Fibroblast of lung (primary cell): ENCODE measurements around the gene CTSW. TPM values are rescaled to one million over a fixed set of nuclear protein-coding genes. Genes with fewer than 3 reads are reported as not detected.

Source experiments
- DNase-seq, 2 donors: peaks; one replicate each; pipeline versions ENCODE4 v3.0.0 to v3.0.0-alpha.2; 2010; ENCODE audit warnings: low read depth in 2 of 2
- H2AFZ ChIP-seq: 2 replicates; pipeline ENCODE4 v1.5.1; 2012; ENCODE audit warnings: low read length, control low read depth, inconsistent platforms
- H3K27ac ChIP-seq: 2 replicates; pipeline ENCODE4 v1.5.1; 2011; ENCODE audit warnings: low read length, control low read depth; ENCODE audit not compliant: insufficient read depth
- H3K27me3 ChIP-seq: 2 replicates; pipeline ENCODE4 v1.5.1; 2011; ENCODE audit warnings: mild to moderate bottlenecking, low read length; ENCODE audit not compliant: control insufficient read depth, insufficient read depth
- H3K36me3 ChIP-seq: 2 replicates; pipeline ENCODE4 v1.5.1; 2011; ENCODE audit warnings: low read length; ENCODE audit not compliant: control insufficient read depth, insufficient read depth
- H3K4me1 ChIP-seq: 2 replicates; pipeline ENCODE4 v1.5.1; 2011; ENCODE audit warnings: low read length; ENCODE audit not compliant: control insufficient read depth, insufficient read depth; ENCODE audit errors: extremely low read depth
- H3K4me2 ChIP-seq: 2 replicates; pipeline ENCODE4 v1.5.1; 2011; ENCODE audit warnings: low read length, control low read depth; ENCODE audit not compliant: insufficient read depth; ENCODE audit errors: extremely low read depth
- H3K4me3 ChIP-seq, 4 experiments: fragments of 200-600 bp in 1 of 4; sonication (generic) in 1 of 4; replicated peaks in 1 of 4; 2 replicates each; pipeline ENCODE4 v1.5.1; 2011 to 2016; ENCODE audit warnings: low read length in 4 of 4, low read depth in 3 of 4, mild to moderate bottlenecking in 3 of 4, control low read depth in 2 of 4, inconsistent platforms in 1 of 4, mixed read lengths in 1 of 4; ENCODE audit not compliant: insufficient read depth in 1 of 4; ENCODE audit errors: control extremely low read depth in 1 of 4
- H3K79me2 ChIP-seq: 2 replicates; pipeline ENCODE4 v1.5.1; 2012; ENCODE audit warnings: mild to moderate bottlenecking, low read length, inconsistent platforms; ENCODE audit not compliant: control insufficient read depth, insufficient read depth
- H3K9ac ChIP-seq: 2 replicates; pipeline ENCODE4 v1.5.1; 2011; ENCODE audit warnings: mild to moderate bottlenecking, low read length, control low read depth; ENCODE audit not compliant: insufficient read depth
- H3K9me3 ChIP-seq: 2 replicates; pipeline ENCODE4 v1.5.1; 2012; ENCODE audit warnings: low read depth, low read length; ENCODE audit not compliant: control insufficient read depth, insufficient read depth
- H4K20me1 ChIP-seq: 2 replicates; pipeline ENCODE4 v1.5.1; 2011; ENCODE audit warnings: low read length; ENCODE audit not compliant: control insufficient read depth, insufficient read depth; ENCODE audit errors: extremely low read depth
- EZH2 ChIP-seq: IDR thresholded peaks from 2 replicates; pipeline ENCODE4 v1.5.1; 2012; ENCODE audit warnings: low read length, control low read depth, mild to moderate bottlenecking; ENCODE audit errors: missing control alignments
- polyA plus RNA-seq, 2 donors: library from polyadenylated mRNA; depleted of rRNA in 1 of 2; stranded (reverse) in 1 of 2; unstranded in 1 of 2; fragments of >200 nt; gene quantifications; 2 replicates each; pipeline ENCODE4 v1.2.1, GENCODE V29; 2011 to 2012; ENCODE audit warnings: missing spikeins in 1 of 2
- total RNA-seq: library from RNA; depleted of rRNA; stranded (reverse); fragments of >200 nt; gene quantifications from 2 replicates; pipeline ENCODE4 v1.2.1, GENCODE V29; 2014
- TF ChIP-seq, protein P1 (sequence below), 2 donors: IDR thresholded peaks in 1 of 2; conservative IDR thresholded peaks in 1 of 2; 1 replicate in 1 of 2; 2 replicates in 1 of 2; pipeline ENCODE4 v1.5.1; 2011 to 2012; ENCODE audit warnings: low read length in 2 of 2, control low read depth in 1 of 2, inconsistent platforms in 1 of 2, low read depth in 1 of 2, mild to moderate bottlenecking in 1 of 2

The CTSW gene
- total and polyA plus RNA-seq, 2 donors (not counting 1 experiment from before 2014, with no cell fraction given): not detected

DNA sequence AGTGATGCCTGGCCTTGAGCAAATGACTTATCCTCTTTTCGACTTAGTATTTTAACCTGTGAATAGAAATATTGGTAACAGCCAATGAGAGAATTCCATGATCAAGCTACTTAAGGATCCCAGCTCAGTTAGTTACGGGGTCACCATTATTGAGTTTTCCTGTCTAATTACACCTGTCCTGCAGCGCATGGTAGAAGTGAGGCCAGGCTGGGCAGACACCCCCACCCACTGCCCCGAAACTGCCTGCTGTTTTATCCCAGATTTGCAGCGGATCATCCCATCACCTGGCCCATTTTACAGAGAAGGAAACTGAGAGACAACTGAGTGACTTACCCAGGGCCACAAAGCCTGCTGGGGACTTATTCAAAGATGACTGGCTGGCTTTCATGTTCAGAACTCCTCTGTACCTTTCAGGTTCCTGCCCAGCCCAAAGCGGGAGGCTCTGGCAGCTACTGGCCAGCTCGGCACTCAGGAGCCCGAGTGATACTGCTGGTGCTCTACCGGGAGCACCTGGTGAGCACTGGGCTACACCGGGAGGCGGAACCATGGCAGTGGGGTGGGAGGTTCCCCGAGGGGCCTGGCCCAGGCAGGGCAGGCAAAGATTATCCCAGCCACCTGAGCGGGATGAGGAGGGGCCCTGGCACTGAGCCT lies 18.0 kb upstream of the CTSW start:
- Histone ChIP-seq H3K4me1 (peaks cover 15% of the 10 kb centered on the region), H3K9ac (peak overlapping the region; percentile 94), H2AFZ (no peak overlapping the region), H4K20me1 (no peaks in the 10 kb centered on the region), H3K27me3 (no peaks in the 10 kb centered on the region), H3K9me3 (no peaks in the 10 kb centered on the region), H3K4me2 (peak overlapping the region; percentile 73), H3K4me3 (peak overlapping the region; percentile 90 to 99 (median 96)), H3K27ac (peak overlapping the region; percentile 98), H3K79me2 (peaks cover 45% of the 10 kb centered on the region), H3K36me3 (peaks cover 38% of the 10 kb centered on the region)
- DNase-seq: no peak
- no peak for TF ChIP-seq EZH2
- TF ChIP-seq, protein P1, sequence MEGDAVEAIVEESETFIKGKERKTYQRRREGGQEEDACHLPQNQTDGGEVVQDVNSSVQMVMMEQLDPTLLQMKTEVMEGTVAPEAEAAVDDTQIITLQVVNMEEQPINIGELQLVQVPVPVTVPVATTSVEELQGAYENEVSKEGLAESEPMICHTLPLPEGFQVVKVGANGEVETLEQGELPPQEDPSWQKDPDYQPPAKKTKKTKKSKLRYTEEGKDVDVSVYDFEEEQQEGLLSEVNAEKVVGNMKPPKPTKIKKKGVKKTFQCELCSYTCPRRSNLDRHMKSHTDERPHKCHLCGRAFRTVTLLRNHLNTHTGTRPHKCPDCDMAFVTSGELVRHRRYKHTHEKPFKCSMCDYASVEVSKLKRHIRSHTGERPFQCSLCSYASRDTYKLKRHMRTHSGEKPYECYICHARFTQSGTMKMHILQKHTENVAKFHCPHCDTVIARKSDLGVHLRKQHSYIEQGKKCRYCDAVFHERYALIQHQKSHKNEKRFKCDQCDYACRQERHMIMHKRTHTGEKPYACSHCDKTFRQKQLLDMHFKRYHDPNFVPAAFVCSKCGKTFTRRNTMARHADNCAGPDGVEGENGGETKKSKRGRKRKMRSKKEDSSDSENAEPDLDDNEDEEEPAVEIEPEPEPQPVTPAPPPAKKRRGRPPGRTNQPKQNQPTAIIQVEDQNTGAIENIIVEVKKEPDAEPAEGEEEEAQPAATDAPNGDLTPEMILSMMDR (conservative IDR thresholded peaks at IDR 0.05 in 1 of 2, IDR thresholded peaks at IDR 0.05 in 1 of 2; ENCODE audit: low read depth in 1 of 2, low read length in 2 of 2): no peak

DNA sequence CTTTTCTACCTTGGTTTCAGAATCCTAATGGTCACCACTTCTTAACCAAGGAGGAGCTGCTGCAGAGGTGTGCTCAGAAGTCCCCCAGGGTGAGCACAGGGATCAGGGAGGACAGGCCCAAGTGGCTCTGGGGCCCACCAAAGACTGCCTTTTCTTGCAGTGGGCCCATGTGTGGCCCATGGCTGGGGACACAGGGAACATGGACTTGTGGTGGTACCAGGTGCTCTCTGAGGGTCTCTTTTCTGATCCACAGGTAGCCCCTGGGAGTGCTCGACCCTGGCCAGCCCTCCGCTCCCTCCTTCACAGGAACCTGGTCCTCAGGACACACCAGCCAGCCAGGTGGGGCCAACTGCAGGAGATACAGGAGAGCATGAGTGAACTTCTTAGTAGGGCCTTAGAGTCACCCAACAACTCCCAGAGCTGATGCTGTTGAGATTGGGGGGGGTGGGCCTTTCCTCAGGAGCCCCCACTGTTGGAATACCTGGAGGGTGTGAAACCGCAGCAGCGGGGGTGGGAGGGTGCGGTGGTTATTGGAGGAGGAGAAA lies 17.4 kb upstream of the CTSW start:
- Histone ChIP-seq H3K9me3 (no peaks in the 10 kb centered on the region), H3K9ac (peak overlapping the region; percentile 7), H3K4me3 (peak overlapping the region in 1 of 4 experiments; percentile 96), H4K20me1 (no peaks in the 10 kb centered on the region), H3K79me2 (peaks cover 39% of the 10 kb centered on the region), H3K4me1 (peaks cover 15% of the 10 kb centered on the region), H3K4me2 (peak overlapping the region; percentile 73), H3K27ac (peak overlapping the region; percentile 27), H2AFZ (no peak overlapping the region), H3K36me3 (peaks cover 40% of the 10 kb centered on the region), H3K27me3 (no peaks in the 10 kb centered on the region)
- no peak for DNase-seq
- TF ChIP-seq, protein P1 (conservative IDR thresholded peaks at IDR 0.05 in 1 of 2, IDR thresholded peaks at IDR 0.05 in 1 of 2; ENCODE audit: low read depth in 1 of 2, low read length in 2 of 2): no peak
- no peak for TF ChIP-seq EZH2

DNA sequence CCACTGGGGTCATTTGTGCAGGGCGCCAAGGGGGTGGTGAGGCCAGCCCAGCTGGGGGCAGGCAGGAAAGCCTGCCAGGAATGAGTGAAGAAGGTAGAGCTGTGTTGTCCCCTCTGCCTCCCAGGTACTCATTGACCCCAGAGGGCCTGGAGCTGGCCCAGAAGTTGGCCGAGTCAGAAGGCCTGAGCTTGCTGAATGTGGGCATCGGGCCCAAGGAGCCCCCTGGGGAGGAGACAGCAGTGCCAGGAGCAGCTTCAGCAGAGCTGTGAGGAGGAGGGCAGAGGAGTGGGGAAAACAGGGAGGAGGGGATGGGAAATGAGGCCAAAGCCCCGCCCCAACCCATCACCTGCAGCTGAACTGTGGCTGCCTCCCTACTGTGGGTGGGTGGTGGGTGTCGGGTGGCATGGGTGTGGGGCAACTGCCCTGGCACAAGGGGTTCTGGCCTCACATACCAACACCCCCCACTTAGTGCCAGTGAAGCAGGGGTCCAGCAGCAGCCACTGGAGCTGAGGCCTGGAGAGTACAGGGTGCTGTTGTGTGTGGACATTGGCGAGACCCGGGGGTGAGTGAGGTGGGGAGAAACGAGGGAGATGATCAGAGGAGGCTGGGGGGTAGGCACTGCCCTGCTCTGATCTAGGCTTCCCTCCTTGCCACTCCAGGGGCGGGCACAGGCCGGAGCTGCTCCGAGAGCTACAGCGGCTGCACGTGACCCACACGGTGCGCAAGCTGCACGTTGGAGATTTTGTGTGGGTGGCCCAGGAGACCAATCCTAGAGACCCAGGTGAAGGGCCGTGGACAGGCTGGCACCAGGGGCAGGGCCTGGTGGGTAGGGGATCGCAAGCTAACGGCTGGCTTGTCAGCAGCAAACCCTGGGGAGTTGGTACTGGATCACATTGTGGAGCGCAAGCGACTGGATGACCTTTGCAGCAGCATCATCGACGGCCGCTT lies 16.4 kb upstream of the CTSW start:
- Histone ChIP-seq H3K79me2 (peaks cover 34% of the 10 kb centered on the region), H3K27me3 (no peaks in the 10 kb centered on the region), H3K9ac (no peak overlapping the region), H3K36me3 (peaks cover 45% of the 10 kb centered on the region), H2AFZ (no peak overlapping the region), H3K4me2 (no peak overlapping the region), H3K4me1 (peaks cover 18% of the 10 kb centered on the region), H3K27ac (no peak overlapping the region), H4K20me1 (no peaks in the 10 kb centered on the region), H3K9me3 (no peaks in the 10 kb centered on the region), H3K4me3 (no peak overlapping the region)
- TF ChIP-seq EZH2: no peak
- TF ChIP-seq, protein P1 (conservative IDR thresholded peaks at IDR 0.05 in 1 of 2, IDR thresholded peaks at IDR 0.05 in 1 of 2; ENCODE audit: low read depth in 1 of 2, low read length in 2 of 2): no peak
- no peak for DNase-seq
